CD4-positive, alpha-beta T cell treated with Interleukin-17A for 1 hour (primary cell): ENCODE data around the gene VPS39.

Experiments
- DNase-seq: peaks from one replicate; pipeline ENCODE4 v3.0.0-alpha.2; 2020

Gene VPS39

DNA sequence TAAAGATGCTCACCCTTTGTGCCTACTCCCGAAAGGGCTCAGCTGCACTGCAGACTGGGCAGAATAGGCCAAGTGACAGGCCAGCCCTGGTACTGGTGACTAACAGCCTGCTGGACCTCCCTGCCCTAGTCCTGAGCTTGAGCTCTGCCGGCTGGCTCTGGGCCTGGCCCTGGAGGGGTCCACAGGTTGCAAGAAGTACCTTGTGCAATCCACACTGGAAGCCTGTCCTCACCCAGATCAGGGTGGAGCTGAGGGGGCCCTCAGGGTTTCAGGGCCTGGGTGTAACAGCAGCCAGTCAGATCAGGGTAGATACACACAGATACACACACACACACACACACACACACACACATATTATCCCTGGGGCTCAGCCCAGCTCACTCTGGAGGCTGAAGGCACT lies 86.4 kb downstream of the VPS39 start:
- no peak for DNase-seq

DNA sequence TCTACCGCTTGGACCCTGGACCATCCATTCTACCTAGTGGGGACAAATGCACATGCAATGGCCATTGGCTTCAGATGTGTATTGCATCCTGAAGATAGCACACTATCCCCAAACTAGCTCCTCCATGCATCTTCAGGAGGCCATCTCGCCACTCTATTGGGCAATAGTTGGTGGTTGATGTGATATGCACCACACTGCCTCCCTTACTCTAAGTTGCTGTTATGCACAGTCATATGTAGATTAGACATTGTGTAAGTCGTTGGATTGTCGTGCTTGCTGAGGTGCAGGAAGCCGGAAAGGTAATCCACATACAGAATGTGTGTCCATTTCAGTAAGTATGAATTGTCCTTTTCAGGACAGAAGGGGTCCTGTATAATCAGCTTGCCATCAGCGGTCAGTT lies 87.1 kb downstream of the VPS39 start:
- DNase-seq: no peak

DNA sequence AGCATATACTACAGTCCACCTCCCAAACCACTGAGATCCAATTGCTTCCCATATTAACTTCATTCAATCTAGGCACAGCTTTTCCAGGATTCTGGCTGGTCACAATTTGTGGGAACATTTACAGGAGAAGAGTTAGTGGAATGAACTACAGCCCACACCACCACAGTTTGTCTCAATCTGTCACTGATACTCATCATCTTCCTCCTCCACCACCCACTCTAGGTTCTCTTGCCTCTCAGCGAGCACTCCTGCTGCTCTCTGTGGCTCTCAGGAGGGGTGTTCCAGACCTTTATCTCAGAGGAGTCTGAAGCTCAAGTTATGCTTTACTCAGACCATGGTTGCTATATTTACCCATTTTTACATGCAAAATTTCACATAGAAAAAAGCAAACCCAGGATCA lies 87.8 kb downstream of the VPS39 start:
- no peak for DNase-seq

DNA sequence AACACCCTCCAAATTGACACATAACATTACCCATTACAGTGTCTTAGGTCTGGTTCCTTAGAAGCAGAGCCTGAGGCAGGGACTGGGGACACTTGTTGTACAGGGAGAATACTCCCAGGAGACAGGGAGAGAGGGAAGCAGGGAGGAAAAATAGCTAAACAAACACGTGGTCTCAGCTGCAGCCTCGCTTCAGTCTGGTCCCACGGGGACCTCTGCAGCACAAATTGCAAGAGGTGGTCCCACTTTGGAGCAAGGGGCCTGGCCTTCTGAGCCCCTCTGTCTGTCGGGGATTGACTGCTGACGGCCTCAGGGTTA lies 88.7 kb downstream of the VPS39 start:
- no peak for DNase-seq

DNA sequence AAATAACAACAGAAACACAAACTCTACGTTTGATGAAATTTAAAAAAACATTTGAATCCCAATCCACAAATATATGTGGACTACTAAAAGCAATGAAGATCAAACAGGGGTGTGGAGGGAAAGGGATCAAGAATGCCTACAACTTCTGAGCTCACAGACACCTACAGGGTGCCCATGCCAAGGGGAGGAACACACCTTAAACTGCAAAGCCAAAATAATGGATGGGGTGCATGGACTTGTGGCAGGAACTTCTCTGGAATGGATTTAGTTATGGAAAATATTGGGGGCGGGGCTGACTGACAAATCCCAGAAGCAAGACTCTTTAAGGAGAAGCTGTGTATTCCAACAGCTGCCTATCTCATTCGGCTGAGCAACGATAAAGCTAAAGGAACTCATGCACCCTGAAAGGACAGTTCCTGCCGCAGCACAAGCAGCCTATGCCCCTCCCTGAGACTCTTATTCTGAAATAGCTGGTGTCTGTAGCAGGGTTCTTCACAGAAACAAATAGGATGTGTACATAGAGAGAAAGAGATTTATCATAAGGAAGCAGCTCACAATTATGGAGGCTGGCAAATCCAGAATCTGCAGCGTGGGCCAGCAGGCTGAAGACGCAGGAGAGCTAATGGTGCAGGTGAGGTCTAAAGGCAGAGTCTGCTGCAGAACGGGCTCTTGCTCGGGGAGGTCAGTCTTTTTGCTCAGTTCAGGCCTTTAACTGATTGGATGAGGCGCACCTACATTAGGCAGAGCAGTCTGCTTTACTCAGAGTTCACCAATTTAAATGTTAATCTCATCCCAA lies 89.3 kb downstream of the VPS39 start:
- no peak for DNase-seq

DNA sequence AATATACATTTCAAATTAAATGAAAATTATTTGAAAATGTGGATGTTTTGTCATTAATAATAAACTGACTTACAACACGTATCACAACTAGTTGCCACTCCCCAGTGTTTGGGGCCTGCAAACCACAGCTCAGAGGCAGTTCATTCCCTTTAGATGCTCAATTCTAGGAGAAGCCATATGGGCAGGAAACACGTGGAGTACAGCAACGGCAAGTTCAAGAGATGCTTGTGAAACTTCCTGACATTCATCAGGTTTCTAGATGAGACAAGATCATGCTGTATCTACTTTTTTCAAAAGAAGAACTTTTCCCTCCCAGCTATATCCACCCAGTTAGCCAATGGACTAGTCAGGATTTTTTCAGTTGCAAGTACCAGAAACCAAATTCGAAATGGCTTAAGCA lies 96.2 kb downstream of the VPS39 start:
- DNase-seq: no peak

DNA sequence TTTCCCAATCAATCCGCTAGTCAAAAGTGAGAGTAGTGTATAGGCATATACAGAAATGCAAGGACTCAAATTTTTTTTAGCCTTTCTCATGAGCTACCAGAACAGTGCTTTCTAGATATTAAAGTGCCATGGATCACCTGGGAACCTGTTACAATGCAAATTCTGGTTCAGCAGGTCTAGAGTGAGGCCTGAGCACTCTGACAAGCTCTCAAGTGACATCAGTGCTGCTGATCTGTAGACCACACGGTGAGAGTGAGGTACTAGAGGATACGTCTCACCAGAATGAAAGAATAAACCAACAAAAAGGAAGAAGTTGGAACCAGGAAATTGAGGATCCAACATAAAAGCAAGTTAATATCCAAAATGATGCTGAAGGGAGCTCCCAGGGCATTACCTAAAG lies 97.7 kb downstream of the VPS39 start:
- DNase-seq: no peak

DNA sequence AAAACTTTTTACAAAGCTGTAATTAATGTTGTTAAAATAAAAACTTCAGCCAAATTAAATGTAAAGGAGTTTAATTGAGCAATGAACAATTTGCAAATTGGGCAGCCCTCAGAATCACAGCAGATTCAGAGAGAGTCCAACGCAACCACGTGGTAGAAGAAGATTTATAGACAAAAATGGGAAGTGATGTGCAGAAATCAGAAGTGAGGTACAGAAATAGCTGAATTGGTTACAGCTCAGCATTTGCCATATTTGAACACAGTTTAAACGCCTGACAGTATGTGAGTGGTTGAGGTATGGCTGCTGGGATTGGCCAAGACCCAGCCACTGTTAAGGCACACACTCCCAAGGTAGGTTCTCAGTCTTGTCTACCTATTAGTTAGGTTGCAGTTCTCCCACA lies 99.3 kb downstream of the VPS39 start:
- no peak for DNase-seq
